ENCODE results near the gene RANGAP1. TPM values are rescaled to one million over a fixed set of nuclear protein-coding genes. Genes with fewer than 3 reads are reported as not detected.
A peak's percentile ranks its signal among the peaks of the same experiment; 100 is the strongest.

Gene RANGAP1
- polyA plus RNA-seq, 3 donors = 8.3 to 30.2 (median 8.5) TPM

DNA sequence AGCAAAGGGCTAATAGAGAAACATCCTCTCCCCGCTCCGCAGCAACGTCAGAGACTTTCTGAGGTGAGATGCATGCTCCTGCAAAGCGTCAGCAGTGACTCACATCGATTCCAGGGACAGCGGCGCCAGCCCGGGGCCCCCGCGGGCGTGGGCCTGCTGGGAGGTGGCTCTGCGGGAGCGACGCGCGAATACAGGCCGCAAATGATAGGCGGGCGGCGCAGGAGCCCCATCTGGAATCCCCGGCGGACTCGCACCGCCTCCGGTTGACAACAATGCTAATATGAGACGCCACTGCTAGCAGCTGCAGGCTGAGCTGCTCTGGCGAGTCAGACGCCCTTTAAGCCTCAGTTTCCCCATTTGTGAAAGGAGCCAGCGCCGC lies 557 bp downstream of the RANGAP1 start:
- TF ChIP-seq, protein P1, sequence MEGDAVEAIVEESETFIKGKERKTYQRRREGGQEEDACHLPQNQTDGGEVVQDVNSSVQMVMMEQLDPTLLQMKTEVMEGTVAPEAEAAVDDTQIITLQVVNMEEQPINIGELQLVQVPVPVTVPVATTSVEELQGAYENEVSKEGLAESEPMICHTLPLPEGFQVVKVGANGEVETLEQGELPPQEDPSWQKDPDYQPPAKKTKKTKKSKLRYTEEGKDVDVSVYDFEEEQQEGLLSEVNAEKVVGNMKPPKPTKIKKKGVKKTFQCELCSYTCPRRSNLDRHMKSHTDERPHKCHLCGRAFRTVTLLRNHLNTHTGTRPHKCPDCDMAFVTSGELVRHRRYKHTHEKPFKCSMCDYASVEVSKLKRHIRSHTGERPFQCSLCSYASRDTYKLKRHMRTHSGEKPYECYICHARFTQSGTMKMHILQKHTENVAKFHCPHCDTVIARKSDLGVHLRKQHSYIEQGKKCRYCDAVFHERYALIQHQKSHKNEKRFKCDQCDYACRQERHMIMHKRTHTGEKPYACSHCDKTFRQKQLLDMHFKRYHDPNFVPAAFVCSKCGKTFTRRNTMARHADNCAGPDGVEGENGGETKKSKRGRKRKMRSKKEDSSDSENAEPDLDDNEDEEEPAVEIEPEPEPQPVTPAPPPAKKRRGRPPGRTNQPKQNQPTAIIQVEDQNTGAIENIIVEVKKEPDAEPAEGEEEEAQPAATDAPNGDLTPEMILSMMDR (IDR thresholded peaks at IDR 0.05) = no peak
- Histone ChIP-seq H3K27me3 (ENCODE audit: control insufficient read depth in 2 of 2, insufficient read depth in 2 of 2, low read length in 2 of 2) (no peaks in the 10 kb centered on the region), H3K9ac (ENCODE audit: insufficient read depth, low read length, poor library complexity, severe bottlenecking) (peak overlapping the region; percentile 84), H3K4me3 (replicated peaks in 1 of 3; ENCODE audit: low read depth in 2 of 3, low read length in 3 of 3) (peak overlapping the region; percentile 75 to 99 (median 96)), H3K36me3 (replicated peaks in 1 of 2; ENCODE audit: control insufficient read depth in 1 of 2, insufficient read depth in 2 of 2, low read length in 2 of 2) (peaks cover 15 to 25% of the 10 kb centered on the region in 2 donors), H3K27ac (ENCODE audit: low read depth in 1 of 2, low read length in 2 of 2) (peak overlapping the region; percentile 53 to 97), H3K4me1 (ENCODE audit: control insufficient read depth in 1 of 2, insufficient read depth in 2 of 2, low read length in 2 of 2) (peaks cover 25 to 33% of the 10 kb centered on the region in 2 donors), H3K79me2 (ENCODE audit: insufficient read depth, low read length) (peaks cover 53% of the 10 kb centered on the region), H3K4me2 (replicated peaks; ENCODE audit: extremely low read depth, low read length, poor library complexity, severe bottlenecking) (peak overlapping the region; percentile 100), H4K20me1 (ENCODE audit: insufficient read depth, low read length) (peaks cover 10% of the 10 kb centered on the region), H2AFZ (ENCODE audit: insufficient read depth, low read depth, low read length, poor library complexity, severe bottlenecking) (peak overlapping the region; percentile 92), H3K9me3 (replicated peaks in 1 of 2; ENCODE audit: control insufficient read depth in 1 of 2, insufficient read depth in 1 of 2, low read length in 2 of 2) (no peaks in the 10 kb centered on the region)
- Mint-ChIP-seq H3K27ac (peak overlapping the region; percentile 93 to 99 (median 98)), H3K9me3 (no peaks in the 10 kb centered on the region), H3K4me3 (peak overlapping the region; percentile 80 to 94), H3K27me3 (ENCODE audit: low read depth in 3 of 3) (peaks cover 0 to 5% (median 0%) of the 10 kb centered on the region in 3 donors), H3K4me1 (peaks cover 38% of the 10 kb centered on the region), H3K36me3 (peaks cover 22 to 29% of the 10 kb centered on the region in 2 donors)
- intact Hi-C loops (cut with micrococcal nuclease) = loop anchor here in 1 of 2 donors (5.0 to 10.0 kb wide), 5 partner anchors 81 to 1241 kb away; partner anchors contain the start of genes L3MBTL2, ST13, TEF and TOB2
- peak; percentile 41 to 81 (median 54) for DNase-seq
- 2% methylated on average over 30 of the region's 30 CpGs for WGBS (ENCODE audit: insufficient coverage)

DNA sequence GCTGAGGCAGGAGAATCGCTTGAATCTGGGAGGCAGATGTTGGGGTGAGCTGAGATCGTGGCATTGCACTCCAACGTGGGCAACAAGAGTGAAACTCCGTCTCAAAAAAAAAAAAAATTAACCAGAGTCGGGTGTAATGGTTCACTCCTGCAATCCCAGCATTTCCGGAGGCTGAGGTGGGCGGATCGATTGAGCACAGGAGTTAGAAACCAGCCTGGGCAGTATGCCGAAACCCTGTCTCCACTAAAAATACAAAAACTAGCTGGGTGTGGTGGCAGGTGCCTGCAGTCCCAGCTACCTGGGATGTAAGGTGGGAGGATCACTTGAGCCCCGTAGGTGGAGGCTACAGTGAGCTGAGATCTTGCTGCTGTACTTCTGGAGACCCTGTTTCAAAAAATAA lies 1.5 kb downstream of the RANGAP1 start:
- Mint-ChIP-seq H3K27ac (peak overlapping the region in 4 of 7 donors; percentile 21 to 90 (median 76)), H3K9me3 (no peaks in the 10 kb centered on the region), H3K4me1 (peaks cover 32% of the 10 kb centered on the region), H3K4me3 (no peak overlapping the region), H3K36me3 (peaks cover 27 to 39% of the 10 kb centered on the region in 2 donors), H3K27me3 (ENCODE audit: low read depth in 3 of 3) (peaks cover 0 to 2% (median 0%) of the 10 kb centered on the region in 3 donors)
- Histone ChIP-seq H3K9me3 (replicated peaks in 1 of 2; ENCODE audit: control insufficient read depth in 1 of 2, insufficient read depth in 1 of 2, low read length in 2 of 2) (no peaks in the 10 kb centered on the region), H3K4me3 (replicated peaks in 1 of 3; ENCODE audit: low read depth in 2 of 3, low read length in 3 of 3) (no peak overlapping the region), H3K9ac (ENCODE audit: insufficient read depth, low read length, poor library complexity, severe bottlenecking) (no peak overlapping the region), H4K20me1 (ENCODE audit: insufficient read depth, low read length) (peaks cover 10% of the 10 kb centered on the region), H3K79me2 (ENCODE audit: insufficient read depth, low read length) (peaks cover 63% of the 10 kb centered on the region), H3K36me3 (replicated peaks in 1 of 2; ENCODE audit: control insufficient read depth in 1 of 2, insufficient read depth in 2 of 2, low read length in 2 of 2) (peaks cover 21 to 32% of the 10 kb centered on the region in 2 donors), H3K27me3 (ENCODE audit: control insufficient read depth in 2 of 2, insufficient read depth in 2 of 2, low read length in 2 of 2) (no peaks in the 10 kb centered on the region), H3K27ac (ENCODE audit: low read depth in 1 of 2, low read length in 2 of 2) (peak overlapping the region in 1 of 2 donors; percentile 97), H3K4me1 (ENCODE audit: control insufficient read depth in 1 of 2, insufficient read depth in 2 of 2, low read length in 2 of 2) (peaks cover 25 to 33% of the 10 kb centered on the region in 2 donors), H2AFZ (ENCODE audit: insufficient read depth, low read depth, low read length, poor library complexity, severe bottlenecking) (no peak overlapping the region), H3K4me2 (replicated peaks; ENCODE audit: extremely low read depth, low read length, poor library complexity, severe bottlenecking) (peak overlapping the region; percentile 100)
- TF ChIP-seq, protein P1 (IDR thresholded peaks at IDR 0.05) = no peak
- intact Hi-C loops (cut with micrococcal nuclease) = loop anchor here in 1 of 2 donors (10.0 kb wide), 2 partner anchors 80 to 1240 kb away; partner anchors contain the start of gene L3MBTL2
- WGBS (ENCODE audit: insufficient coverage) = 100% methylated on average over 3 of the region's 10 CpGs
- DNase-seq = no peak

Data from CD14-positive monocyte (primary cell).